Astrocyte of the spinal cord (primary cell): ENCODE results near the gene NPAS3.
A peak's percentile ranks its signal among the peaks of the same experiment; 100 is the strongest.

ENCODE experiments used
- DNase-seq: peaks from one replicate; pipeline ENCODE4 v3.0.0; 2011; ENCODE audit warnings: low read depth, low spot score
- H3K4me3 ChIP-seq: 2 replicates; pipeline ENCODE4 v1.5.1; 2011; ENCODE audit warnings: low read depth, mild to moderate bottlenecking, low read length, moderate library complexity
- CTCF ChIP-seq: IDR thresholded peaks from 2 replicates; pipeline ENCODE4 v1.5.1; 2012; ENCODE audit warnings: low read depth, mild to moderate bottlenecking, low read length, inconsistent platforms
- in situ Hi-C: cut with HindIII; loops from 2 replicates; pipeline ENCODE4 v1.10.0; 2017; ENCODE audit warnings: low sequenced_read_pairs

Gene NPAS3

GRCh38 chr14:33019346-33019745 is 80.7 kb downstream of the NPAS3 start:
- DNase-seq: no peak
- no peak overlapping the region for H3K4me3 ChIP-seq
- TF ChIP-seq CTCF: no peak
- in situ Hi-C loops: no loop called here

GRCh38 chr14:33026850-33027430 is 88.3 kb downstream of the NPAS3 start:
- DNase-seq: peak; percentile 56
- TF ChIP-seq CTCF: no peak
- in situ Hi-C loops: no loop called here
- no peak overlapping the region for H3K4me3 ChIP-seq

GRCh38 chr14:33029511-33029910 is 90.8 kb downstream of the NPAS3 start:
- no peak for TF ChIP-seq CTCF
- H3K4me3 ChIP-seq: no peak overlapping the region
- in situ Hi-C loops: no loop called here
- DNase-seq: no peak

GRCh38 chr14:33030386-33030785 is 91.7 kb downstream of the NPAS3 start:
- no peak overlapping the region for H3K4me3 ChIP-seq
- in situ Hi-C loops: no loop called here
- DNase-seq: no peak
- TF ChIP-seq CTCF: no peak

- in situ Hi-C loops: no loop called here
- TF ChIP-seq CTCF: no peak
- DNase-seq: no peak
- no peak overlapping the region for H3K4me3 ChIP-seq
Measured at GRCh38 chr14:33035416-33036194, 96.9 kb downstream of the NPAS3 start.

- no peak for DNase-seq
- H3K4me3 ChIP-seq: no peak overlapping the region
- in situ Hi-C loops: no loop called here
- TF ChIP-seq CTCF: no peak
Measured at GRCh38 chr14:33039311-33039710, 100.6 kb downstream of the NPAS3 start.
